Uterus (tissue), 4 donors: ENCODE measurements around the gene MED13L. TPM values are rescaled to one million over a fixed set of nuclear protein-coding genes. Genes with fewer than 3 reads are reported as not detected.

ENCODE experiments used
- DNase-seq, 2 donors: peaks; one replicate each; pipeline ENCODE4 v3.0.0-alpha.2; 2019 to 2020
- H3K27ac ChIP-seq, 2 donors: fragments of 200-600 bp; sonication (generic); 1 replicate in 1 of 2; 2 replicates in 1 of 2; pipeline ENCODE4 v1.5.1; 2016 to 2018
- H3K27me3 ChIP-seq, 2 donors: fragments of 200-600 bp; sonication (generic); one replicate each; pipeline ENCODE4 v1.5.1; 2018 to 2019; ENCODE audit warnings: control low read depth in 1 of 2
- H3K36me3 ChIP-seq, 2 donors: fragments of 200-600 bp; sonication (generic); one replicate each; pipeline ENCODE4 v1.5.1; 2019; ENCODE audit warnings: control low read depth in 1 of 2
- H3K4me1 ChIP-seq, 2 donors: fragments of 200-600 bp; sonication (generic); one replicate each; pipeline ENCODE4 v1.5.1; 2018 to 2019; ENCODE audit warnings: control low read depth in 1 of 2
- H3K4me3 ChIP-seq, 2 donors: fragments of 200-600 bp; sonication (generic); 1 replicate in 1 of 2; 2 replicates in 1 of 2; pipeline ENCODE4 v1.5.1; 2018 to 2019; ENCODE audit warnings: mild to moderate bottlenecking in 1 of 2
- H3K9me3 ChIP-seq, 2 donors: fragments of 200-600 bp; sonication (generic); one replicate each; pipeline ENCODE4 v1.5.1; 2019; ENCODE audit warnings: control low read depth in 1 of 2
- POLR2A ChIP-seq, 2 donors: fragments of 450-650 bp; IDR thresholded peaks; one replicate each; pipeline ENCODE4 v1.6.1; 2016; ENCODE audit warnings: antibody characterized with exemption in 2 of 2, mild to moderate bottlenecking in 1 of 2, moderate library complexity in 1 of 2
- intact Hi-C: fragments of 100-400 bp; cut with DNase I; formaldehyde crosslinking; loops from one replicate; pipeline ENCODE4 v1.15.1; 2023; ENCODE audit warnings: low total_unique reads
- total RNA-seq, 4 donors: library from RNA; depleted of rRNA in 3 of 4; stranded (reverse); fragments of >200 nt in 3 of 4; gene quantifications; one replicate each; pipeline versions ENCODE4 v1.1.0 to v1.2.4, GENCODE V29; 2014 to 2023
- TF ChIP-seq, protein P1 (sequence below), 4 experiments: fragments of 200-600 bp in 2 of 4; fragments of 450-650 bp in 2 of 4; sonication (generic) in 2 of 4; IDR thresholded peaks; one replicate each; pipeline ENCODE4 v1.5.1; 2016 to 2019; ENCODE audit warnings: antibody characterized with exemption in 4 of 4, mild to moderate bottlenecking in 2 of 4, moderate library complexity in 1 of 4
- donor health status: DM: yes; HTN: yes; CAD: no.

MED13L gene
- total RNA-seq, 4 donors from 2014 or later = 189 to 314 (median 254) TPM

DNA sequence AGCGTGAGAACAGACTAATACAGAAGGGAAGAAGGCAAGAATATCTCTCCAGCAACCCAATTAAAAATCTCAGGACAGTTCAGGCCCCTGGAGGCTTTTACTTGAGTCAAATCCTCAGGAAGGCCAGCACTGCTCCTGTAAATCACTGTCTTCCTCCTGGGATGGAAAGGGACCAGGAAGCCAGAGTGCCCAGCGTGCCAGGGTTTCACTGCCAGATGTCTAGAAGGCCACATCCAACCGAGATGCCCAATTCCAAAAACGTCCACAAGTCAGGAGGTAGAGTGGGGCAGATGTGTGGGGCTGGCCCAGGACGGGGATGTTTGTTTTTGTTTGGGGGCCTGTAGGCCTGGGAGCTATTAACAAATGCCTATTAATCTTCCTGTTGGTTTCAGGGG, 332.0 kb downstream of the MED13L start:
- TF ChIP-seq, protein P1, sequence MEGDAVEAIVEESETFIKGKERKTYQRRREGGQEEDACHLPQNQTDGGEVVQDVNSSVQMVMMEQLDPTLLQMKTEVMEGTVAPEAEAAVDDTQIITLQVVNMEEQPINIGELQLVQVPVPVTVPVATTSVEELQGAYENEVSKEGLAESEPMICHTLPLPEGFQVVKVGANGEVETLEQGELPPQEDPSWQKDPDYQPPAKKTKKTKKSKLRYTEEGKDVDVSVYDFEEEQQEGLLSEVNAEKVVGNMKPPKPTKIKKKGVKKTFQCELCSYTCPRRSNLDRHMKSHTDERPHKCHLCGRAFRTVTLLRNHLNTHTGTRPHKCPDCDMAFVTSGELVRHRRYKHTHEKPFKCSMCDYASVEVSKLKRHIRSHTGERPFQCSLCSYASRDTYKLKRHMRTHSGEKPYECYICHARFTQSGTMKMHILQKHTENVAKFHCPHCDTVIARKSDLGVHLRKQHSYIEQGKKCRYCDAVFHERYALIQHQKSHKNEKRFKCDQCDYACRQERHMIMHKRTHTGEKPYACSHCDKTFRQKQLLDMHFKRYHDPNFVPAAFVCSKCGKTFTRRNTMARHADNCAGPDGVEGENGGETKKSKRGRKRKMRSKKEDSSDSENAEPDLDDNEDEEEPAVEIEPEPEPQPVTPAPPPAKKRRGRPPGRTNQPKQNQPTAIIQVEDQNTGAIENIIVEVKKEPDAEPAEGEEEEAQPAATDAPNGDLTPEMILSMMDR (IDR thresholded peaks at IDR 0.05) = no peak
- no peak for TF ChIP-seq POLR2A (IDR thresholded peaks at IDR 0.05)
- Histone ChIP-seq H3K27me3 (no peaks in the 10 kb centered on the region), H3K36me3 (no peaks in the 10 kb centered on the region), H3K4me3 (no peak overlapping the region), H3K27ac (no peak overlapping the region), H3K4me1 (no peaks in the 10 kb centered on the region), H3K9me3 (no peaks in the 10 kb centered on the region)
- intact Hi-C loops = no loop called here
- DNase-seq = no peak

DNA sequence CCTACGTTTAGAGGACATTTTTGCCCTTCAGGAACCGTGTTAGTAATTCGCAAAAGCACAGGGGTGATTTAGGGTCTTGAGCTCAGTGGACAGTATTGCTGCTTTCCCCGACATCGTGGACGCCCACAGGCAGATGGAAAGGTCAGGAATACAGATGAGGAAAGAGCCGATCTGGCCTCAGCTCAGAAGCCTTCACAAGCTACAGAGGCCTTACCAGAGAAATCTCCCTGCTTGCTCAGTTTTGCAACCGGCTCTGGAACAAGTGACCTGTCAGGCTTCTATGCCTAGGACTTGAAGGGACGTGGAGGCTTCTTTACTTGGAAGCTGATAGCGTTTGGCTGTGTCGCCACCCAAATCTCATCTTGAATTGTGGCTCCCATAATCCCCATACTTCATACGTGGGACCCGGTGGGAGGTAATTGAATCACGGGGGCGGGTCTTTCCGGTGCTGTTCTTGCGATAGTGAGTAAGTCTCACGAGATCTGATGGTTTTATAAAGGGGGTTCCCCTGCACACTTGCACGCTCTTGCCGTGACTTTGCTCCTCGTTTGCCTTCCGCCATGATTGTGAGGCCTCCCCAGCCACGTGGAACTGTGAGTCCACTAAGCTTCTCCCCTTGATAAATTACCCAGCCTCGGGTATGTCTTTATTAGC, 332.5 kb downstream of the MED13L start:
- H3K27ac ChIP-seq = no peak overlapping the region
- H3K36me3 ChIP-seq = no peaks in the 10 kb centered on the region
- TF ChIP-seq POLR2A (IDR thresholded peaks at IDR 0.05) = no peak
- TF ChIP-seq, protein P1 (IDR thresholded peaks at IDR 0.05) = no peak
- no peak overlapping the region for H3K4me3 ChIP-seq
- H3K27me3 ChIP-seq = no peaks in the 10 kb centered on the region
- DNase-seq = peak in 1 of 2 donors; percentile 22
- H3K9me3 ChIP-seq = no peaks in the 10 kb centered on the region
- no peaks in the 10 kb centered on the region for H3K4me1 ChIP-seq
- intact Hi-C loops = no loop called here

- no peak for TF ChIP-seq POLR2A (IDR thresholded peaks at IDR 0.05)
- TF ChIP-seq, protein P1 (IDR thresholded peaks at IDR 0.05) = no peak
- intact Hi-C loops = no loop called here
- no peaks in the 10 kb centered on the region for H3K4me1 ChIP-seq
Observed at GRCh38 chr12:115944392-115944742, 333.1 kb downstream of the MED13L start.

GRCh38 chr12:115943630-115944391, 333.7 kb downstream of the MED13L start:
- no peaks in the 10 kb centered on the region for H3K9me3 ChIP-seq
- H3K36me3 ChIP-seq = no peaks in the 10 kb centered on the region
- no peaks in the 10 kb centered on the region for H3K27me3 ChIP-seq
- no peak overlapping the region for H3K27ac ChIP-seq
- no peak overlapping the region for H3K4me3 ChIP-seq
- H3K4me1 ChIP-seq = no peaks in the 10 kb centered on the region
- intact Hi-C loops = no loop called here
- no peak for TF ChIP-seq POLR2A (IDR thresholded peaks at IDR 0.05)
- no peak for DNase-seq

More at GRCh38 chr12:115944392-115944742, 333.1 kb downstream of the MED13L start:
- no peaks in the 10 kb centered on the region for H3K36me3 ChIP-seq
- H3K4me3 ChIP-seq = no peak overlapping the region
- H3K27me3 ChIP-seq = no peaks in the 10 kb centered on the region
- no peak overlapping the region for H3K27ac ChIP-seq
- H3K9me3 ChIP-seq = no peaks in the 10 kb centered on the region
- no peak for DNase-seq

DNA sequence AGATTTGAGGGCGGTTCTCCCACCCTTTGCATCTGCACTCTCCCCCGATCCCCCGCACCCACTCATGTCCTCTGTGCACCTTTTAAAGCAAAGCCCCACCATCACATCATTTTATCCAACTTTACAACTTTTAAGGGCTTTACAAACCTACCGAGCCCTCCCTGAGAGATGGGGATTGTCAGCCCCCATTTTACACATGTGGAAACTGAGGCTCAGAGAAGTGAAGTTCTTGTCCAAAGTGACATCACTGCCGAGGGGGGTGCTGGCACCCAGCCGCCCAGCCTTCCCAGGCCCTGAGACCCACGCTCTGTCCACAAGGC, 334.2 kb downstream of the MED13L start:
- H3K36me3 ChIP-seq = no peaks in the 10 kb centered on the region
- DNase-seq = no peak
- H3K27me3 ChIP-seq = no peaks in the 10 kb centered on the region
- H3K4me3 ChIP-seq = no peak overlapping the region
- H3K27ac ChIP-seq = no peak overlapping the region
- intact Hi-C loops = no loop called here
- no peaks in the 10 kb centered on the region for H3K9me3 ChIP-seq
- H3K4me1 ChIP-seq = no peaks in the 10 kb centered on the region
- TF ChIP-seq, protein P1 (IDR thresholded peaks at IDR 0.05) = no peak
- no peak for TF ChIP-seq POLR2A (IDR thresholded peaks at IDR 0.05)
